Measurements from ENCODE around the gene TINCR. TPM values are rescaled to one million over a fixed set of nuclear protein-coding genes. Genes with fewer than 3 reads are reported as not detected.
"Not testable (repeated sequence)": the region's sequence is repeated elsewhere in the genome, so short reads cannot be mapped to it uniquely, and the experiment has no call there.

TINCR gene
- polyA plus RNA-seq (ENCODE audit: insufficient read length in 4 of 4) = 1 to 10 TPM in 2 of 4 donors, under 1 TPM in 2; 0.09 to 1.3 (median 1.1) TPM

DNA sequence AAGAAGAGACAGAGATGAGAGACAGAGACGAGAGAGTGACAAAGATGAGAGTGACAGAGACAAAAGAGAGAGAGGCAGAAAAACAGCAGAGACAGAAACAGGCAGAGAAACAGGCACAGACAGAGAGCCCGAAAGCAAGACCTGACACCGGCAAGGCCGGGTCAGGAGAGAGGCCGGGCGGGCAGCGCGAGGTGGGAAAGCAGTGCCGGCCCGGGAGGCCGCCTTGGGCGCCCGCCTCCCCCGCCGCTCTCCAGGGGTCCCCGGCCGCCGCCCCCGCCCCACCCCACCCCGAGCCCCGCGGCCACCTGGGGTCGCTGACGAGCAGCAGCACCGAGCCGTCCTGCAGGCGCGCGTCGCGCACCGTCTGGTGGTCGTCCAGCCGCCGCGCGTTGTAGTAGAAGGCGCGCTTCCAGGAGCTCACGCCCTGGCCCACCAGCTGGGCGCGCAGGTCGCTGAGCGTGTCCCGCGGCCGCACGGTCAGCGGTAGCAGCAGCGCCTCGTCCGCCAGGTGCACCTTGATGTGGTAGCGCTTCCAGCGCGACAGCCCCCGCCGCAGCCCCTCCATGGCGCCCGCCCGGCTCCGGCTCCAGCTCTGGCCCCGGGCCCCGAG lies at the start of gene TINCR:
TSS of gene TINCR (minus strand) at position 594 of the 610 bp plus-strand sequence.
- no peak for DNase-seq (ENCODE audit: low read depth in 4 of 4, low spot score in 3 of 4)

DNA sequence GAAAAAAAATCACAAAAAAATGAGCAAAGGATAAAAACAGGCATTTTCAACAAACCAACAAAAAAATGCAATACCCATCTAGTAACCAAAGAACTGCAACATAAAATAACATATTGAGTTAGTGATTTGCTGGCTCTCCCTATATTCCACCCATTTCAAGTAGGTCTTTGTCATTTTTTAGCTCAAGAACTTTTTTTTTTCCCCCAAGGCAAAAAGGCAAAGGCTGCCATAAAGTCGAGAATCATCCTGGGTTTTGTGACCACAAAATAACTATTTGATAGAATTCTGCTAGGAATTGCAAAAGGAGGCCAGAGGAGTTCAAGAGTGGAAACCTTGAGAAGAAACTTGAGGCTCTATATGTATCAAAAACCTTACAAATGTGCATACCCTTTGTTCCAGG lies 49.3 kb upstream of the TINCR start:
- DNase-seq (ENCODE audit: low read depth in 4 of 4, low spot score in 3 of 4) = no peak

DNA sequence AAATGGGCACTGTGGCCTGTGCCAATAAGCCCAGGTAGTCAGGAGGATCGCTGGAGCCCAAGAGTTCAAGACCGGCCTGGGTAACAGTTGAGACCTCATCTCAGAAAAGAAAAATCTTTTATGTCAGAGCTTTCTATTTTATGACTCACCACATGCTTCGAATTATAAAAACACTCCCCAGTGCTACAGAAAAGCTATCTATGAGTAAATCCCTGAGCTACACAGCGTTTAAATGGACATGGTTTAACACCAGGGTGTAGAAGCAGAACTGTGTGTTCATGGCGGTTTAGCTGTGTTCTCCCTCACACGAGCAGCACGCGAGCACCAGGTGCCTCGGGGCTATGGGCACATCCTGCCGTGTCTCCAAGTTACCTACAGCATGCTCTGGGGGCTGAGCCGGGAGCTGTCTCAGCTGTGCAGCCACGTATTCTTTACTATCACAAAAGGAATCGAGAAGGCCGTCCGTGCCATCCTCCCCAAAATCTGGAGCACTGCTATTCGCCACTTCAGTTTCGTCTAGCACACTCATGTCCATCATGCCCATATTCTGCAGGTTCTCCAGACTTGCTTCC lies 48.1 kb upstream of the TINCR start:
- no peak for DNase-seq (ENCODE audit: low read depth in 4 of 4, low spot score in 3 of 4)

DNA sequence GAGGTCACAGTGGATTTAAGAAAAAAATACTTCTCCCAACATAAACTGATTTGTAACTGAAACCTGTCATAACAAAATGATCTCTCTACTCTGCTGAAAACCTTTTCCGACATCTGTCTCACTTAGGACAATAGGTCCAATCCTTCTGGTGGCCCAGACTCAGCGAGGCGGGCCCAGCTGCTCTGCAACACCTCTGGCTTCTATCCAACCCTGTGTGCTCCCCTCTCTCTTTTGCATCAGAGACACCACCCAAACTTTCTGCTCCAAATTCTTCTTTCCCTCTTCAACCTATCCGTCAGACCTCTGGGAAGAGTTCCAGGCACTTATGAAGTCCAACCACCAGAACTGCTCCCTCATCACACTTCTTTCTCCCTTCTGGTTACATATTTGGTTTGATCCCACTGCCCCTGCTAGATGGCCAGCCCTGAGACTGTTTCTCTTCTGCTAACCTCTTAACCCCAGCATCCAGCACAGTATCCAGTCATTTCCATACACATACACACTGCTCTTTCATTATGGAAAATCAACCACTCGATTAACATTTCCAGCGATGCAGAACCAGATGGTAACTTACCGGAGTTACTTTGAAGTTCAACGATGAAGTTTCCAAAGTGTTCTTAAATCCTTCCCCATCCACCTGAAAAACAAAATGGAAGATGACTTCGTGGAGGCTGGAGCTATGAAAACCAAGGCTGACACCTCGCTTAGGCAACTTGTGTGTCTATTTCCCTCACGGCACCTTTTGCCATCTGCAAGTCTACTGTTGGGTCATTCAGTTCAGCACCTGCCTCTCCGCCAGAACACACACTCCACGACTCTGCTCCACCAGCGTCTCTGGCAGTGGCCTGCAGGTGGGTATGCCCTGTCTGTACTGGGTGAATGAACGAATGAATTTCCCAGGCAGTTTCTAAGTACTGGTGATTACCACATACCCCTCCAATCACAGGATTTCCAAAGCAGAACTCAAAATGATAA lies 45.4 kb upstream of the TINCR start:
- no peak for DNase-seq (ENCODE audit: low read depth in 4 of 4, low spot score in 3 of 4)

DNA sequence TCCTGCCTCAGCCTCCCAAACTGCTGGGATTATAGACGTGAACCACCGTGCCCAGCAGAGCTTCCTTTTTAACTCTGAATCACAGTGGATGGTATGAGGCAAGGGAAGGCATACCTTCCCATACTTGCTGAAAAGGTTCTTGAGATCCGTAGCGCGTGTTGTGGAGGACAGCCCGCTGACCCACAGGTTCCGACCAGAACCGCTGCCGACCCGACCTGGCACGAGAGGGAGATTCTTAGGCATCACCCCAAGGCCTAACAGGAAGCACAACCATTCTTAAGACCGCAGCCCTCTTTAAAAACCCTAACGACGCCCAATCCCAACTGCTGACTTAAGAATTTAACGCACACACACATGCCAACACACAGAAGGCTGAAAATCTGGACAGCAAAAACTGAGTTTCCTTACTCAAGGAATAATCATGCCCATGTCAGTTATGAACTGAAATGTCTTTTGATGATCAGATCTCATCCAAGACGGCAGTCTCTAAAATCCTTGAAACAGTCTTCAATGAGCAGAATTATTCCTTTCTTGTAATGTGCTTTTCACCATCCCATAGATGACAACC lies 42.2 kb upstream of the TINCR start:
- no peak for DNase-seq (ENCODE audit: low read depth in 4 of 4, low spot score in 3 of 4)

DNA sequence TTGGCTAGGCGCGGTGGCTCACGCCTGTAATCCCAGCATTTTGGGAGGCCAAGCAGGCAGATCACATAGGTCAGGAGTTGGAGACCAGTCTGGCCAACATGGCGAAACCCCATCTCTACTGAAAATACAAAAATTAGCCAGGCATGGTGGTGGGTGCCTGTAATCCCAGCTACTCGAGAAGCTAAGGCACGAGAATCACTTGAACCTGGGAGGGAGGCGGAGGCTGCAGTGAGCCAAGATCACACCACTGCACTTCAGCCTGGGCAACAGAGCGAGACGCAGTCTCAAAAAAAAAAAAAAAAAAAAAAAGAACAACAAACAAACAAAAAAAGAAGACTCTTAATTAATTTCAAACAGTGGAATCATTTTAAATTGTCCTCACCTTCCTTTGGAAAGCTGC lies 41.0 kb upstream of the TINCR start:
- DNase-seq (ENCODE audit: low read depth in 4 of 4, low spot score in 3 of 4) = not testable (repeated sequence)

DNA sequence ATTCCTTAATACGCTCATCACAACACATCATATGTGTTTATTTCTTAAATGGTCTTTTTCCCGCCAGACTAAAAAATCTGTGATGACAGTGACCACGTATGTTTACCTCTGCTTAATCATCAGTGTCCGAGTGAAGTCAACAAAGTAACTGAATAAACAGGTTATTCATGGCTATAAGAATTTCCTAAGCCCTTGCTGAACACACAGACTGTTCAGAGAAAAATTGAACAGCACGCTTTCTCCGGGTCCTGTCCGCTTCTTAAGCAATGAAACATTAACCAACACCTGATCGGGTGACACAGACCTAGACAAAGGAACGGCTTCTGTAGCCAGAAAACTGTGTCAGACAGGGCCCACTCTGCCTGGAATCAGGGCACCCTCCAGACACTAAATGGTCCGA lies 40.5 kb upstream of the TINCR start:
- DNase-seq (ENCODE audit: low read depth in 4 of 4, low spot score in 3 of 4) = no peak

DNA sequence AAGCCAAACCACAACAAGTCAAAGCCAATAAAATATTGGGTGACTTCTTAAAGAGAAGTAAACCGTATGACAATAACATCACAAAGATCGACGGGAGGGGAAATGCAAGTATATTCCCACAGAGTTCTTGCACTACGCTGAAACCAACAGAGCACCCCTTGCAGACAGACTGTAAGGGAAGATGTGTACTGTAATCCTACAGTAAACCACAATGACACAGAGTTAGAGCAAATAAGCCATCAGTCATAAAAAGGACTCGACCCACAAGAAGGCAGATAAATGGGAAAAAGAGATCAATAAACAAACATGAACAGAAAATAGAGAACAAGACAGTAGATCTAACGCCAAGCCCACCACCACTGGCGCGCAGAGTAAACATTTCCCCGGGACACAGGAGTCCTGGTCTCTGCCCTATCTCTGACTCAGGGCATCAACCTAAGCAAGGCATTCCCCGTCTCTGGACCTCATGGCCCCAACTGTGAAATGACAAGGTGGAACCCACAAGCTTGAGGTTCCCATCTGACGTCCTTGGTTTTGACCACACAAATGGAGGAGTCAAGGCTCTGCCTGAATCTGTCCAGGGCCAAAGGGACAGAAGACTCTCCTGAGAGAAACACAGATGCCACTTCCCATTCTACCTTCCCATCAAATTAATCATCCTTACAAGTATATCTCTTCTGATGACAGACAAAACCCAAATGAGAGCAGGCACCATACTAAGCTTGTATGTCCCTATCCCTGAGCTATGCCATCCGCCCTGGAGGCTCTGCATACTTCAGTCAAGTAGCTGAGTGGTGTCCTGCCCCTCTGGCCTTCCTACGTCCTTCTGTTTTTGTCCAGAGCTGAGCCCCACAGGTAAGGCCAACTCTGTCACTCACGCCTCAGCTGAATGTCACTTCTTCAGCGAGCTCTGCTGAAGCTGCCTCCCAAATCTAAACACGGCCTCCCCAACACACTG lies 39.8 kb upstream of the TINCR start:
- no peak for DNase-seq (ENCODE audit: low read depth in 4 of 4, low spot score in 3 of 4)

DNA sequence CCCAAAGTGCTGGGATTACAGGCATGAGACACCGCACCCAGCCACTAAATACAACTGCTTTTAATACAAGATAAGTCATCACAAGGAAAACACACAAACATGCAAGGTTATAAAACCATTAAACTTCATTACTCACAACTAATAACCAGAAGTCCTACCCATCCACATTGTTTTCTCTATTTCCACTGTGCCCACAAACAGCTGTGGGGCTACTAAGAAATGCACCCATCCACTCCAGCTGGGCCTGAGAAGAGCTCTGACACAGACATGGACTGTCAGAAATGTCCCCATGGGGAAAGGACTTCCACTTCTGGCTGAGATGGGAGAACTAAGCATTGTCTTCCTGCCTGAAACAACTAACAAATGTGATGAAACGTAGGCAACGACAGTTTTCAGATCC lies 37.6 kb upstream of the TINCR start:
- DNase-seq (ENCODE audit: low read depth in 4 of 4, low spot score in 3 of 4) = no peak

DNA sequence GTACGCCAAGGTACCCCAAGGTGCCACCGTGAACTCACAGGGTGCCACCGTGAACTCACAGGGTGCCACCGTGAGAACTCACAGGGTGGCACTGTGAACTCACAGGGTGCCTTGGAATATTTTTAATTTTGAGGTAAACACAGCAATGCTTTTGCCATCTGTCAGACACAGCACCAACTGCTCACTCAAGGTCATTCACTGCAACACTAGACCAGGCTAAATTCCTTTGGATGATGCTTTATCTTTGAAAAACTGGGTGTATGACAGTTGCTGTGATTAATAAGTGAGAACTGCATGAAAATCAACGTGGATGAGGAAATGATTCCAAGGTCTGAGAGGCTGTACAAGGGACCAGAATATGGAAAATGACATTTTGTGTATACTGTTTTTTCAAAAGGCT lies 35.9 kb upstream of the TINCR start:
- no peak for DNase-seq (ENCODE audit: low read depth in 4 of 4, low spot score in 3 of 4)

DNA sequence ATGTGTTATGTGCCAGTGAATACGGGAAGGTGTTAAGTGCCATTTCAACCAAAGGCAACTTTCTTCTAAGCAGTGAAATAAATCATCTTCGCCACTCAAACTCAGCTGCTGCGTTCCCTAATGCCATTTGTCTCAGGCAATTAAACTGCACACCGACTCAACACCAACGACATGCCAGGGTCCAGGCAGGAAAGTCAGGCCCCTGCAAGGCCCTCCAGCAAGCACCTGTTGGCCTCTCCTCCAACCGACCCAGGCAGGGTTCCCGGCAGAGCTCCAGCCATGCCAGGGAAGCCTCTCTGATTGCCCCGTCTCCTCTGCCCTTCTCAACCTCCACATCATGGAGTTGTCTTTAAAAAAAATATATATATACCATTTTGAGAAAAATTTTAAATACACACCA lies 33.0 kb upstream of the TINCR start:
- DNase-seq (ENCODE audit: low read depth in 4 of 4, low spot score in 3 of 4) = no peak

DNA sequence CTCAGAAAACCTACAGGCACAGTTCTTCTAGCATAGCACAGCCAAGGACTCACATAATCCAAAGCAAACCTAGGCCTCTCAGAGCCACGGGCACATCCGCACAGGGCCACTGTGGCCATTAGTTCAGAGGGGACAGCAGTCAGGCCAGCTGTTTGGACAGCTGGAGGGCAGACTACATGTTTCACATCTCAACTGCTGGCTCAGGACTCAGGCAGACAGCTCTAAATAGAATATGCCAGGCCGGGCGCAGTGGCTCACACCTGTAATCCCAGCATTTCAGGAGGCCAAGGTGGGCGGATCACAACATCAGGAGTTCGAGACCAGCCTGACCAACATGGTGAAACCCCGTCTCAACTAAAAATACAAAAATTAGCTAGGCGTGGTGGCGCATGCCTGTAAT lies 28.0 kb upstream of the TINCR start:
- no peak for DNase-seq (ENCODE audit: low read depth in 4 of 4, low spot score in 3 of 4)

DNA sequence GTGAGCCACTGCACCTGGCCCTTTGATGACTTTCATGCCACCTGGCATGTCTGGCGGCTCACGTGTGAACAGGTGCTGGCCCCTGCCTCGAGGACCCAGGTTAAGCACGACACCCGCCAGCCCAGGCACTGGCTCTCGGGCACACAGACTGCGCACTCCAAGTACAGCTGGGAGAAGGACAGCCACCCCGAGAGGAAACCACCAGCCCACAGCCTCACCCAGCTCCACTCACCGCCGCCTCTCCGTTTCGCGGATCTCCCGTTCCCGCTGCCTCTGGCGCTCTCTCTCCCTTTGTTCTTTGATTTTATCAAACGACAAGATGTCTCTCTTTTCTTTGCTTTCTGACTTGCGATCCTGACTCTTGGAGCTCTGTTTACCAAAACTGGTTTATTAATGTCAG lies 27.4 kb upstream of the TINCR start:
- DNase-seq (ENCODE audit: low read depth in 4 of 4, low spot score in 3 of 4) = no peak

DNA sequence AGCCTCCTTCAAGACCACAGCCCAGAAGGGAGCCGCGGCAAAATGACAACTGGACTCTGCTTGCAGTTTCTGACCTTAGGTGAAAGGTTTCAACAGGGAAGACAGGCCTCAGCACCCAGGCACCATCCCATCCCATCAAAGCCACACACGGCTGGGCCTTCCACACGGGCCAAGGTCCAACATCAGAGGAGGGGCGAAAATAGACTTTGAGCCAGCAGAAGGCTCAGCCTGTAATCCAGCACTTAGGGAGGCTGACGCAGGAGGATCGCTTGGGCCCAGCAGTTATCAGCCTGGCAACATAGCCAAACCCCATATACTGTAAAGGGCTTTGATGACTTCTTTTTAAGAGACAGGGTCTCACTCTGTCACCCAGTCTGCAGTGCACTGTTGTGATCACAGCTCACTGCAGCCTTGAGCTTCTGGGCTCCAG lies 26.8 kb upstream of the TINCR start:
- DNase-seq (ENCODE audit: low read depth in 4 of 4, low spot score in 3 of 4) = no peak

DNA sequence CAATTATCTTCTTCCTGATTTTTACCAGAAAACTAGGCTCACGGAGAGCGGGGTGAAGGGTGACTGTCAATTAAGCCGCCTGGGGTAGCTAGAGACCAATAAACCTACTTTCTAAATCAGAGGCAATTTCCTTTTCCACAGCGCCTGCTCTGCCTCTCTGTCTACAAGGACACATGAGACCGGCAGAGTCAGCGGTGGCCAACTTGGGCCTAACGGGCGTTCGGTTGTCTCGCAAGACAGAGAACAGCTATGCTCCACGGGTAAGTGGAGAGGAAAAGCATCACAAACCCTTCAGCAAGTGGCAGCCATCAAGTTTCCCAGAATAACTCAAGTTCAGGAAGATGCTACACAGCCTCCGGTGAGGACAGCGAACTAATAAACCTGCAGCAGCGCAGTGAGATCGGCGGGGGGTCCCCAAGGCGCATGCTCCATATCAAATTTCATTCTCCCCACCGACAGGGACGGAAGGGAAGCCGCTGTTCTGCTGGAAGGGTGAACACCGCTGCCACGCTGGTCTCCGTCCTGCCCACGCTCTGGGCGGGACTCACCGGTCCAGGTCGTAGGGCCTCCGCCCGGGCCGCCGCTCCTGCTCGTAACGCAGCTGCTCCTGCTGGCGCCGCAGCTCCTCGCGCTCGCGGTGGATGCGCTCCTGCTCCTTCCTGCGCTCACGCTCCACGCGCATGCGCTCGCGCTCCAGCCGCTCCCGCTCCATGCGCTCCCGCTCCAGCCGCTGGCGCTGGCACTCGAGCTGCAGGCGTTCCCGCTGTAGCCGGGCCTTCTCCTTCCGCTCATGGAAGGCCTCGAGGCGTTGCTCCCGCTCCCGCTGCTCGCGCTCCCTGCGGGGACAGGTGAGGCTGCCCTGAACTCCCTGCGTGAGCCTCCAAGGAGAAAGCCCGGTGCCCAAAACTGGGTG lies 25.8 kb upstream of the TINCR start:
- DNase-seq (ENCODE audit: low read depth in 4 of 4, low spot score in 3 of 4) = no peak

DNA sequence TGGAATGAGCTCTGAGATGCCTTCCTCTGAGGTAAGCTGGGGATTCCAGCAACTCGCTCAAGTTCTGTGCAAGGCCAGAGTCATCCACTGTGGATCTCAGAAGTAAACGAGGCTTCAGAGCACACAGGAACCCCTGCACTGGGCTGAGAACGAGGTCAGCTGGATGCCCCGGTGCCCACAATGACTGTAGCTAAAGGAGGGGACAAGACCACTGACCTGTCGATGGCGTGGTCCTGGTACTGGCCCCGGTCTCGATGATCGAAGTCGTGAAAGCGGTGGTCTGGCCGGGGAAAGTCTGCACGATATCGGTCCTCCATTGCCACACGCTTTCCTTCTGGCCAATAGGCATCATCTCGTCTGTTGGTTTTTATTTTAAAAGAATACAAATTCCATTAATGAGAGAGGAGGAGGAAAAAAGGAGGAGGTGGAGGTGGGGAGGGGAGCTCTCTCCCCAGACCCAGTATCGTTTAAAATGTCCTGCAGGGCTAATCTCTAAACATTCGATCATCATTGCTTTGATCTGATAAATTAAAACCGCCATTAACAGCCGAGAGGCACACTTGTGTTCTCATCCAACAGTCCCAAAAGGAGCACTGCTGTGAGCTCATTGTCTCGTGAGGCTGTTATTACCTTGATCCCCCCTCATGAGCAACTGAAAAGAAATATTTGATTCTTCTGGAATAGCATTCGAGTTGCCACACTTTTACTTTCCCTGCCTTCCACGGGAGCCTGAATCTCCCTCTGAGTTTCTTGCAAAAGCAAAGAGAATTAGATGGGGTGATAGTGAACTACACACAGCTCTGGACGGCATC lies 25.0 kb upstream of the TINCR start:
- DNase-seq (ENCODE audit: low read depth in 4 of 4, low spot score in 3 of 4) = no peak

DNA sequence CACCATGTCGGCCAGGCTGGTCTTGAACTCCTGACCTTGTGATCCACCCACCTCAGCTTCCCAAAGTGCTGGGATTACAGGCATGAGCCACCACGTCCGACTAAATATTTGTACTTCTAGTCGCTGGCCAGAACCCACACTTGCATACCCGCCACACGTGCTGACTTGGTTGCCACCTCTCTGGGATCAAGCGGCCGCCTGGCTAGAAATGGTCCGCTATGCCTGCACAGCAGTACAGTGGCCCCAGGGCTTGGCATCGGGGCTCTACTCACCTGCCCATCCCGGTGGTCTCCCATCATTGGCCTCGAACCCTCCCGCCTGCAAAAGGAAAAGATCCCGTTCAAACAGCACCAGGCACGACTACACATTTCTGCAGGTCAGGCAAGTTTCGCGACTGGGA lies 23.7 kb upstream of the TINCR start:
- DNase-seq (ENCODE audit: low read depth in 4 of 4, low spot score in 3 of 4) = no peak

DNA sequence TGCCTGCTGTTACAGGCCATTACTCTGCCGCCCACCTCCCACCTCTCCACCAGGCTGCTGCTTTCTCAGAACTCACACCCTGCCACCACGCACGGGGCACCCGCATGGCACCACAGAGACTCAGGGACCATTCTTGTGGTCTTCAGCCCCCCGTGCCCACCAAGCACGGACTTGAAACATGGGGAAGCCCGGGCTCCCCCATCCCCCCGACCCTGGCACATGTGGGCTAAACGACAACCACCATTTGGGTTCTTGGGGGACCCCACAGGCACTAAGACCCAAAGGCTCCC lies 23.1 kb upstream of the TINCR start:
- DNase-seq (ENCODE audit: low read depth in 4 of 4, low spot score in 3 of 4) = no peak
